Kidney (tissue), 14 donors: Measurements from ENCODE around the gene CAMK2G. TPM values are rescaled to one million over a fixed set of nuclear protein-coding genes. Genes with fewer than 3 reads are reported as not detected.

Experiments
- DNase-seq, 5 donors: peaks; one replicate each; pipeline ENCODE4 v3.0.0-alpha.2; 2013 to 2020
- FAIRE-seq: peaks from 2 replicates; lab custom pipeline; 2012; peaks lifted over from hg19 to GRCh38; lab: Jason Lieb, UNC
- H3K27ac ChIP-seq, 2 donors: one replicate each; pipeline ENCODE4 v1.7.0; 2013; ENCODE audit warnings: low read depth in 2 of 2, low read length in 2 of 2, inconsistent platforms in 1 of 2
- H3K27me3 ChIP-seq: one replicate; pipeline ENCODE4 v1.7.1; 2013; ENCODE audit warnings: low read length, inconsistent platforms; ENCODE audit not compliant: control insufficient read depth, insufficient read depth
- H3K36me3 ChIP-seq, 3 donors: one replicate each; pipeline versions ENCODE4 v1.7.0 to v1.7.1; 2013; ENCODE audit warnings: low read length in 3 of 3, control low read depth in 1 of 3, inconsistent platforms in 1 of 3; ENCODE audit not compliant: insufficient read depth in 3 of 3, control insufficient read depth in 2 of 3
- H3K4me1 ChIP-seq, 3 donors: one replicate each; pipeline versions ENCODE4 v1.7.0 to v1.7.1; 2013; ENCODE audit warnings: low read length in 3 of 3, inconsistent platforms in 1 of 3, low read depth in 1 of 3; ENCODE audit not compliant: control insufficient read depth in 2 of 3, insufficient read depth in 2 of 3
- H3K4me3 ChIP-seq, 3 donors: one replicate each; pipeline versions ENCODE4 v1.7.0 to v1.8.1; 2013; ENCODE audit warnings: low read length in 3 of 3, control low read depth in 1 of 3, inconsistent platforms in 1 of 3
- H3K9ac ChIP-seq, 3 donors: one replicate each; pipeline versions ENCODE4 v1.7.0 to v1.7.1; 2013; ENCODE audit warnings: low read length in 3 of 3, control low read depth in 1 of 3, inconsistent platforms in 1 of 3
- H3K9me3 ChIP-seq, 3 donors: one replicate each; pipeline versions ENCODE4 v1.7.0 to v1.7.1; 2013; ENCODE audit warnings: low read length in 3 of 3, control low read depth in 1 of 3, inconsistent platforms in 1 of 3; ENCODE audit not compliant: control insufficient read depth in 2 of 3, insufficient read depth in 1 of 3
- CTCF ChIP-seq: IDR thresholded peaks from 3 replicates; pipeline ENCODE4 v1.5.1; 2012; ENCODE audit warnings: mild to moderate bottlenecking, moderate library complexity, borderline replicate concordance; ENCODE audit not compliant: insufficient read depth; ENCODE audit errors: extremely low read depth
- intact Hi-C: fragments of 100-400 bp; cut with DNase I; formaldehyde crosslinking; loops from one replicate; pipeline ENCODE4 v1.11.1; 2022
- polyA plus RNA-seq: library from polyadenylated mRNA; stranded (reverse); fragments of 350-450 nt; fragmentation: Illumina TruSeq; extraction: RNeasy Lipid Tissue Mini Kit (QIAGEN cat#74804); gene quantifications from one replicate; pipeline ENCODE4 v1.2.3, GENCODE V29; 2014; ENCODE audit warnings: low read depth, low replicate concordance; ENCODE audit not compliant: insufficient read depth
- total RNA-seq: library from RNA; stranded (reverse); fragmentation: NEBNext Ultra II Directional; extraction: Animal tissue kit (Norgen Biotek cat#: 25700); gene quantifications from one replicate; pipeline ENCODE4 v1.2.1, GENCODE V29; 2021
- donor health status: control.
- donor health status: control.
- donor health status: control.
- donor health status: control.
- donor health status: control.
- donor health status: DM: yes; HTN: yes; CAD: no.
- donor health status: Normal renal cell carcinoma (clear cell type).

CAMK2G gene
- total and polyA plus RNA-seq, 2 donors from 2014 or later: 21.0 to 29.1 TPM

GRCh38 chr10:73763343-73763742 lies 111.0 kb downstream of the CAMK2G start:
- Histone ChIP-seq H3K27ac (no peak overlapping the region), H3K27me3 (no peaks in the 10 kb centered on the region), H3K4me3 (no peak overlapping the region), H3K4me1 (peaks cover 0 to 5% (median 3%) of the 10 kb centered on the region in 3 donors), H3K9me3 (no peaks in the 10 kb centered on the region), H3K9ac (no peak overlapping the region), H3K36me3 (peaks cover 23 to 78% (median 60%) of the 10 kb centered on the region in 3 donors)
- no peak for TF ChIP-seq CTCF
- intact Hi-C loops: no loop called here
- DNase-seq (no peak), FAIRE-seq (no peak)

DNA sequence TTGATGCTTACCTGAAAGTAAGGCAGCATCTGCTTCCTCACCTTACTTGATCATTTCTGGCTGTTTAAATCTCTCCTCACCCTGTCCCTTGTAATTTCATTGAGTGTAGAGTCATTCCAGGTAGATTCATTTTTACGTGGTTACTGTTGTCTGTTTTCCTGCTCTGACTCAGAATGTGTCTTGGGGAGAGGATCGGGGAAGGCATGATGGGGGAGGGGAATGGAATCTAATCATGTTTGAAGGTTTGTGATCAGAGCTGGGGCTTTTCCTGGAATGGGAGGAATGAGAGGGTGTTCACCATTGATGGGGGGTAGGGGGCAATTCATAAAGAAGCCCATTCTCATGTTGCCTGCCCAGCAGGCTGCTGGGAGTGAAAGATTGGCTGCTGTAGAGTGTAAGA lies 111.4 kb downstream of the CAMK2G start:
- FAIRE-seq: no peak
- no peak for TF ChIP-seq CTCF
- Histone ChIP-seq H3K4me3 (no peak overlapping the region), H3K36me3 (peaks cover 23 to 74% (median 60%) of the 10 kb centered on the region in 3 donors), H3K27ac (no peak overlapping the region), H3K4me1 (peaks cover 0 to 5% (median 3%) of the 10 kb centered on the region in 3 donors), H3K9me3 (no peaks in the 10 kb centered on the region), H3K27me3 (no peaks in the 10 kb centered on the region), H3K9ac (no peak overlapping the region)
- no peak for DNase-seq
- intact Hi-C loops: no loop called here

Other genes starting within 250 kb of the CAMK2G start
- 3.5 TPM for gene MYOZ1, start 233.1 kb downstream of the CAMK2G start, total RNA-seq
- gene MYOZ1, start 233.1 kb downstream of the CAMK2G start, polyA plus RNA-seq: 9.2 TPM
- gene SYNPO2L, start 218.5 kb downstream of the CAMK2G start, total RNA-seq: 0.38 TPM
- gene SYNPO2L, start 218.5 kb downstream of the CAMK2G start, polyA plus RNA-seq: 0.15 TPM
- 9.9 TPM for gene AGAP5, start 176.4 kb downstream of the CAMK2G start, total RNA-seq
- 3.8 TPM for gene AGAP5, start 176.4 kb downstream of the CAMK2G start, polyA plus RNA-seq
- 66.9 TPM for gene SEC24C, start 130.2 kb downstream of the CAMK2G start, total RNA-seq
- gene SEC24C, start 130.2 kb downstream of the CAMK2G start, polyA plus RNA-seq: 39.2 TPM
- gene CHCHD1, start 92.5 kb downstream of the CAMK2G start, total RNA-seq: 23.4 TPM
- 105 TPM for gene CHCHD1, start 92.5 kb downstream of the CAMK2G start, polyA plus RNA-seq
- gene ZSWIM8, start 88.9 kb downstream of the CAMK2G start, total RNA-seq: 91.8 TPM
- 96.7 TPM for gene ZSWIM8, start 88.9 kb downstream of the CAMK2G start, polyA plus RNA-seq
- gene NDST2, start 63.0 kb downstream of the CAMK2G start, total RNA-seq: 42.6 TPM
- gene NDST2, start 63.0 kb downstream of the CAMK2G start, polyA plus RNA-seq: 11.7 TPM
- gene PLAU, start 36.6 kb upstream of the CAMK2G start, total RNA-seq: 40.8 TPM
- gene PLAU, start 36.6 kb upstream of the CAMK2G start, polyA plus RNA-seq: 82.5 TPM
- 167 TPM for gene VCL, start 123.6 kb upstream of the CAMK2G start, total RNA-seq
- 23.8 TPM for gene VCL, start 123.6 kb upstream of the CAMK2G start, polyA plus RNA-seq